Measurements from ENCODE around the gene NECTIN2. TPM values are rescaled to one million over a fixed set of nuclear protein-coding genes. Genes with fewer than 3 reads are reported as not detected.

The NECTIN2 gene
- total RNA-seq, 1 experiment from 2014 or later = 61.0 TPM

- POLR2A ChIA-PET (ENCODE audit: unreplicated experiment) = interaction anchor here (0.6 to 1.0 kb wide), 3 partner anchors 42 to 1349 kb away, joined by 3 to 5 read pairs (median 3); partner anchors contain the start of gene NECTIN2
- Histone ChIP-seq H3F3A (ENCODE audit: low read length, unreplicated experiment) (no peaks in the 10 kb centered on the region), H3K9me3 (ENCODE audit: low read length) (no peaks in the 10 kb centered on the region), H3K9me2 (replicated peaks; ENCODE audit: low read length) (no peaks in the 10 kb centered on the region), H3K4me1 (ENCODE audit: insufficient read depth, low read length) (peaks cover 16% of the 10 kb centered on the region), H3K27me3 (ENCODE audit: low read length) (no peaks in the 10 kb centered on the region), H3K4me3 (ENCODE audit: low read length) (peak overlapping the region; percentile 66), H3K36me3 (ENCODE audit: low read depth, low read length) (peaks cover 23% of the 10 kb centered on the region), H4K20me1 (ENCODE audit: low read length) (peaks cover 6% of the 10 kb centered on the region; the same call in 1 of the 2 replicates), H3K79me2 (ENCODE audit: low read length) (peaks cover 38% of the 10 kb centered on the region), H3K9ac (ENCODE audit: low read length) (peak overlapping the region; percentile 80), H3K4me2 (ENCODE audit: low read length) (peak overlapping the region; percentile 84), H2AFZ (ENCODE audit: low read length) (peak overlapping the region; percentile 85), H3K27ac (ENCODE audit: low read length) (peak overlapping the region; percentile 86)
- BruUV-seq (replicated peaks) = no TSS peak
- peak; percentile 99 for DNase-seq
- intact Hi-C loops (cut with micrococcal nuclease) = loop anchor here (5.0 kb wide), 1 partner anchor 43 kb away; the partner anchor contains the start of gene NECTIN2
- CTCF ChIA-PET = no interaction called here
- TF ChIP-seq EZH2 (IDR thresholded peaks at IDR 0.05; ENCODE audit: low read length, unreplicated experiment) (no peak), EZH2phosphoT487 (IDR thresholded peaks at IDR 0.05; ENCODE audit: borderline replicate concordance, low read length) (no peak), CTCF (conservative IDR thresholded peaks at IDR 0.05; ENCODE audit: low read depth, low read length) (no peak)
- ATAC-seq = peak; percentile 87
Observed at GRCh38 chr19:44890366-44891015, 44.4 kb downstream of the NECTIN2 start.

GRCh38 chr19:44891016-44891882 lies 45.2 kb downstream of the NECTIN2 start, which contains the start of gene TOMM40:
TOMM40 (plus strand) TSS chr19:44891254; CDS start chr19:44891416, 162 bp downstream.
- no TSS peak for BruUV-seq (replicated peaks)

GRCh38 chr19:44892932-44893331 lies 46.8 kb downstream of the NECTIN2 start:
- Histone ChIP-seq H3K9ac (ENCODE audit: low read length) (no peak overlapping the region), H4K20me1 (ENCODE audit: low read length) (peaks cover 6% of the 10 kb centered on the region; the same call in 1 of the 2 replicates), H3K27me3 (ENCODE audit: low read length) (no peaks in the 10 kb centered on the region), H3K4me3 (ENCODE audit: low read length) (peak overlapping the region; percentile 99; the same call in 1 of the 2 replicates), H3F3A (ENCODE audit: low read length, unreplicated experiment) (no peaks in the 10 kb centered on the region), H3K79me2 (ENCODE audit: low read length) (peaks cover 43% of the 10 kb centered on the region), H2AFZ (ENCODE audit: low read length) (no peak overlapping the region), H3K9me3 (ENCODE audit: low read length) (no peaks in the 10 kb centered on the region), H3K27ac (ENCODE audit: low read length) (no peak overlapping the region), H3K9me2 (replicated peaks; ENCODE audit: low read length) (no peaks in the 10 kb centered on the region), H3K4me2 (ENCODE audit: low read length) (peak overlapping the region; percentile 100), H3K36me3 (ENCODE audit: low read depth, low read length) (peaks cover 23% of the 10 kb centered on the region), H3K4me1 (ENCODE audit: insufficient read depth, low read length) (peaks cover 16% of the 10 kb centered on the region)
- no TSS peak for BruUV-seq (replicated peaks)
- DNase-seq = no peak
- ChIA-PET CTCF (no interaction called here), POLR2A (ENCODE audit: unreplicated experiment) (no interaction called here)
- intact Hi-C loops (cut with micrococcal nuclease) = loop anchor here (5.0 kb wide), 1 partner anchor 46 kb away; the partner anchor contains the start of gene NECTIN2
- no peak for ATAC-seq
- TF ChIP-seq CTCF (conservative IDR thresholded peaks at IDR 0.05; ENCODE audit: low read depth, low read length) = no peak
- no peak for TF ChIP-seq EZH2 (IDR thresholded peaks at IDR 0.05; ENCODE audit: low read length, unreplicated experiment)
- no peak for TF ChIP-seq EZH2phosphoT487 (IDR thresholded peaks at IDR 0.05; ENCODE audit: borderline replicate concordance, low read length)

More at GRCh38 chr19:44891016-44891882, 45.2 kb downstream of the NECTIN2 start, which contains the start of gene TOMM40:
- no peaks in the 10 kb centered on the region for H3F3A ChIP-seq (ENCODE audit: low read length, unreplicated experiment)
- H2AFZ ChIP-seq (ENCODE audit: low read length) = peak within 1 kb of the TSS; percentile 85
- H3K36me3 ChIP-seq (ENCODE audit: low read depth, low read length) = peaks cover 23% of the 10 kb centered on the region
- H3K27ac ChIP-seq (ENCODE audit: low read length) = peak within 1 kb of the TSS; percentile 86
- TF ChIP-seq EZH2phosphoT487 (IDR thresholded peaks at IDR 0.05; ENCODE audit: borderline replicate concordance, low read length) = no peak
- H3K9me3 ChIP-seq (ENCODE audit: low read length) = no peaks in the 10 kb centered on the region
- DNase-seq (no peak), ATAC-seq (no peak)
- H3K4me2 ChIP-seq (ENCODE audit: low read length) = peak within 1 kb of the TSS; percentile 100
- peak within 1 kb of the TSS; percentile 99 for H3K4me3 ChIP-seq (ENCODE audit: low read length)
- H3K79me2 ChIP-seq (ENCODE audit: low read length) = peaks cover 42% of the 10 kb centered on the region
- intact Hi-C loops (cut with micrococcal nuclease) = loop anchor here (5.0 kb wide), 1 partner anchor 44 kb away; the partner anchor contains the start of gene NECTIN2
- H3K4me1 ChIP-seq (ENCODE audit: insufficient read depth, low read length) = peaks cover 16% of the 10 kb centered on the region
- ChIA-PET CTCF (no interaction called here), POLR2A (ENCODE audit: unreplicated experiment) (no interaction called here)
- no peaks in the 10 kb centered on the region for H3K27me3 ChIP-seq (ENCODE audit: low read length)
- no peaks in the 10 kb centered on the region for H3K9me2 ChIP-seq (replicated peaks; ENCODE audit: low read length)
- H3K9ac ChIP-seq (ENCODE audit: low read length) = peak within 1 kb of the TSS; percentile 98
- peaks cover 6% of the 10 kb centered on the region; the same call in 1 of the 2 replicates for H4K20me1 ChIP-seq (ENCODE audit: low read length)

Measured in PC-3 (cell line).